Measurements from ENCODE around the gene RRAS2.

DNA sequence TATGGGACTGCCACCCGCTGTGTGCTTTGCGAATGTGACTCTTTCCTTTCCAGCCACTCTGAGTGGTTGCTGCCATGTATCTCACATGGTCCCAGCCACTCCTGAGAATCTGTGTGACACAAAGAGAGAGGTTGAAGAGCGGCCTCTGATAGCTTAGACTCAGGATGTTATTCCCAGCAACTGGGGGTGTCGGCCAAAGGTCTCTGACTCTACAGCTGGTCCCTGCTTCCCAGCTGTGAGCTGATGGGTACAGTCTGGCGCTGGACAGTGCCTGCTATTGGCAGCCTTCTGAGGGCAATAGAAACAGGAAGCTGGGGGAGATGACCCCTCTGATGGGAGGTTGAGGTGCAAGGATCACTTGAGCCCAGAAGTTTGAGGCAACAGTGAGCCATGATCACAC is 105.1 kb downstream of the RRAS2 start:
- no peak for TF ChIP-seq RAD21 (IDR thresholded peaks at IDR 0.05; ENCODE audit: low read length)
- TF ChIP-seq, protein P1, sequence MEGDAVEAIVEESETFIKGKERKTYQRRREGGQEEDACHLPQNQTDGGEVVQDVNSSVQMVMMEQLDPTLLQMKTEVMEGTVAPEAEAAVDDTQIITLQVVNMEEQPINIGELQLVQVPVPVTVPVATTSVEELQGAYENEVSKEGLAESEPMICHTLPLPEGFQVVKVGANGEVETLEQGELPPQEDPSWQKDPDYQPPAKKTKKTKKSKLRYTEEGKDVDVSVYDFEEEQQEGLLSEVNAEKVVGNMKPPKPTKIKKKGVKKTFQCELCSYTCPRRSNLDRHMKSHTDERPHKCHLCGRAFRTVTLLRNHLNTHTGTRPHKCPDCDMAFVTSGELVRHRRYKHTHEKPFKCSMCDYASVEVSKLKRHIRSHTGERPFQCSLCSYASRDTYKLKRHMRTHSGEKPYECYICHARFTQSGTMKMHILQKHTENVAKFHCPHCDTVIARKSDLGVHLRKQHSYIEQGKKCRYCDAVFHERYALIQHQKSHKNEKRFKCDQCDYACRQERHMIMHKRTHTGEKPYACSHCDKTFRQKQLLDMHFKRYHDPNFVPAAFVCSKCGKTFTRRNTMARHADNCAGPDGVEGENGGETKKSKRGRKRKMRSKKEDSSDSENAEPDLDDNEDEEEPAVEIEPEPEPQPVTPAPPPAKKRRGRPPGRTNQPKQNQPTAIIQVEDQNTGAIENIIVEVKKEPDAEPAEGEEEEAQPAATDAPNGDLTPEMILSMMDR (conservative IDR thresholded peaks at IDR 0.05; ENCODE audit: low read depth, low read length), result no peak
- TF ChIP-seq POLR2A (IDR thresholded peaks at IDR 0.05; ENCODE audit: low read depth, low read length), result no peak
- no peak for TF ChIP-seq SMC3 (IDR thresholded peaks at IDR 0.05; ENCODE audit: low read depth, low read length)
- TF ChIP-seq CEBPB (IDR thresholded peaks at IDR 0.05; ENCODE audit: low read depth, low read length), result no peak
- TF ChIP-seq, protein P2, sequence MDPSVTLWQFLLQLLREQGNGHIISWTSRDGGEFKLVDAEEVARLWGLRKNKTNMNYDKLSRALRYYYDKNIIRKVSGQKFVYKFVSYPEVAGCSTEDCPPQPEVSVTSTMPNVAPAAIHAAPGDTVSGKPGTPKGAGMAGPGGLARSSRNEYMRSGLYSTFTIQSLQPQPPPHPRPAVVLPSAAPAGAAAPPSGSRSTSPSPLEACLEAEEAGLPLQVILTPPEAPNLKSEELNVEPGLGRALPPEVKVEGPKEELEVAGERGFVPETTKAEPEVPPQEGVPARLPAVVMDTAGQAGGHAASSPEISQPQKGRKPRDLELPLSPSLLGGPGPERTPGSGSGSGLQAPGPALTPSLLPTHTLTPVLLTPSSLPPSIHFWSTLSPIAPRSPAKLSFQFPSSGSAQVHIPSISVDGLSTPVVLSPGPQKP (IDR thresholded peaks at IDR 0.05; ENCODE audit: borderline replicate concordance, low read depth, low read length), result no peak
- no peak for TF ChIP-seq FOS (IDR thresholded peaks at IDR 0.05; ENCODE audit: low read depth, low read length)
- no peak for TF ChIP-seq MXI1 (IDR thresholded peaks at IDR 0.05; ENCODE audit: borderline replicate concordance, low read depth, low read length)
- TF ChIP-seq RCOR1 (IDR thresholded peaks at IDR 0.05; ENCODE audit: insufficient replicate concordance, low read length), result no peak
- no peak for TF ChIP-seq BHLHE40 (IDR thresholded peaks at IDR 0.05; ENCODE audit: low read depth, low read length)
- TF ChIP-seq NFE2L2 (IDR thresholded peaks at IDR 0.05; ENCODE audit: low read depth, low read length), result no peak
